GM21390 (cell line): ENCODE results near the gene TNFSF15.

Experiments used
- ATAC-seq: cut with Tn5 transposase; IDR thresholded peaks from one replicate; pipeline ENCODE4 v1.9.1; 2021; ENCODE audit not compliant: unreplicated experiment

The TNFSF15 gene

GRCh38 chr9:114790521-114790920, 15.3 kb downstream of the TNFSF15 start:
- ATAC-seq, result no peak

DNA sequence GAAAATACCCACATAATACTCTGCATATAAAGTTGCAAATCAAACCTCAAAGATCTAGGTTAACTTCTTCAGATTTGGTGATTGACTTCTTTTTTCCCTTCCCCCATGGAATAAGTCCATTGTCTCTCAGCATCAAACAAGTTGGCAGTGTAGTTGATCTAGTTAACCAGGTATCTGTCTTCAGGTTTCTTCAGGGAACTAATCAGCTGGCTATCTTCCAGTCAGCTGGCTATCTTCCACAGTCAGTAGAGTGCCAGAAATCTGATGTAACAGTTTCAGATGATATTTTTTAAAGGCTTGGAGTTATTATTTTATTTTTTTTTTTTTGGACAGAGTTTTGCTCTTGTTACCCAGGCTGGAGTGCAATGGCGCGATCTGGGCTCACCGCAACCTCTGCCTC, 16.8 kb downstream of the TNFSF15 start:
- ATAC-seq, result no peak

DNA sequence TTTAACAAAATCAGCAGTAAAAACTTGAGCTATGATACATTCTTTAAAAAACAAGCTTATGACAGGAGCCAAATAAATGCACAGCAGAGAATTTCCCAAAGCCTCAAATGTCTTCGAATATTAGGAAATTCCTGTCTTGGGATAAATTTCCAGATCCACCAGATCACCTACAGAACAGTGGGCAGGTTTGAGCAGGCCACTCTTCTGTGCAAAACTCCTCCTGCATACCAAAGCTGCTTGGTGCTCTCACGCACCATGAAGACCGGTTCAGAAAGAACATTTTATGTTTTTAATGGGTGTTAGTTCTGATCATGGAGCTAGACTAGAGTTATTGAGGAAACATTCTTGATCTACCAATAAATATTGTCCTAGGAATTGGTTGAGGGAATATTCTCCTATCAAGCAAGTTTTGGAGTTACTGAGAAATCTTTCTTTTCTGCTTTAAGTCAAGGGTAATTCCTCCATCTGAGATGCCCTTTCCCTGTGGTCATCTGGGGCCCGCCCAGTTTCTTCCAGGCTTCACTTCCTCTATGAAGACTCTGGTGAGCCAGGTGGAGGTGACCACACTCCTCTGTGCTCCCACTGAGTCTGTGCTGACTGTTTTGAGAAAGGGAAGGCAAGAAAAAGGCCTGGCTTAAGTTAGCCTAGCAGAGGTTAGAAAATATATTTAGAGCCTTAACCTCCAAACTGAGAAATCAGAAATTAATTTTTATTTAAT, 17.9 kb downstream of the TNFSF15 start:
- no peak for ATAC-seq

DNA sequence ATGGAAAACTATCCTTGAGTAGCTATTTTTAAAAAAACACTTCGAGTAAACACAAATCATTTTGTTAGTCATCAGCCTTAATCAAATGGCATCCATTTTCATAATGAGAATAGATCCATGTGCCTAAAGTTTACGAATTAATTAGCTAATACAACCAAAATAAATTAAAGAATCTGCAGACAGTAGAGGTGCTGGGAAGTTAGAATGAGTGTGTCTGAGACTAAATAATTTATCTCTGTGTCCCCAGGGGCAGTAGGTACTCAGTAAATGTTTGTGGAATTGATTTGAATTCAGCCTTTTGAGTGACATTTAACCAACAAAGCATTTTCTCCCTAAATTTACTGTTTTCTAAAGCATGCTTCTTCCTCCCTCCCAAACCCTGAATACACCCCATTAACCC, 18.6 kb downstream of the TNFSF15 start:
- ATAC-seq, result no peak

- no peak for ATAC-seq
These were observed 19.8 kb downstream of the TNFSF15 start for GRCh38 chr9:114785866-114786650.

DNA sequence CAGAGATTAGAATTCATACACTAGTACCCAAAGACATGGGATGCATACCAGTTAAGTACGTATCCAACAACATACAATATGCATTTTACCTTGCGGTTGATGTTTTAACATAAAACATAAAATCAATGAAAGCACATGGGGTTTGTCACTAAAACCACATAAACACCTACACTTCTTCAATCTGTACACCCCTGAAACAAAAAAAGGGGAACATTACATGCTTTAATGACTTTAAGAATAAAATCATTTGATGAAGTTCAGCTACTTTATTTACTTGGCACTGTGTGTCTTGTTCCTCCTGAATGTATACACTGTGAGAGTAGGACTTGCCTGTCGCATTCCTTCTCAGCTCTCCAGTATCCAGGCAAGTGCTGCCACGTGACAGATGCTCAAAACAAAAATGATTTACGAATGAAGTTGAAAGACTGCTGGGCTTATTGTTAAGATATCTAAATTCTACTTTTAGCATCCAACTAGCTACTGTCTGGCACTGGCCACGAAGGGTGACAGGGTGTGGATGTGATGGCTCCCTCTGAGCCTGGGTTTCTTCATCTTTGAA, 21.0 kb downstream of the TNFSF15 start:
- no peak for ATAC-seq

- no peak for ATAC-seq
These were observed 23.3 kb downstream of the TNFSF15 start for GRCh38 chr9:114782586-114782985.

GRCh38 chr9:114779352-114779845, 26.4 kb downstream of the TNFSF15 start:
- ATAC-seq, result no peak

GRCh38 chr9:114777821-114778609, 27.8 kb downstream of the TNFSF15 start:
- ATAC-seq, result no peak

DNA sequence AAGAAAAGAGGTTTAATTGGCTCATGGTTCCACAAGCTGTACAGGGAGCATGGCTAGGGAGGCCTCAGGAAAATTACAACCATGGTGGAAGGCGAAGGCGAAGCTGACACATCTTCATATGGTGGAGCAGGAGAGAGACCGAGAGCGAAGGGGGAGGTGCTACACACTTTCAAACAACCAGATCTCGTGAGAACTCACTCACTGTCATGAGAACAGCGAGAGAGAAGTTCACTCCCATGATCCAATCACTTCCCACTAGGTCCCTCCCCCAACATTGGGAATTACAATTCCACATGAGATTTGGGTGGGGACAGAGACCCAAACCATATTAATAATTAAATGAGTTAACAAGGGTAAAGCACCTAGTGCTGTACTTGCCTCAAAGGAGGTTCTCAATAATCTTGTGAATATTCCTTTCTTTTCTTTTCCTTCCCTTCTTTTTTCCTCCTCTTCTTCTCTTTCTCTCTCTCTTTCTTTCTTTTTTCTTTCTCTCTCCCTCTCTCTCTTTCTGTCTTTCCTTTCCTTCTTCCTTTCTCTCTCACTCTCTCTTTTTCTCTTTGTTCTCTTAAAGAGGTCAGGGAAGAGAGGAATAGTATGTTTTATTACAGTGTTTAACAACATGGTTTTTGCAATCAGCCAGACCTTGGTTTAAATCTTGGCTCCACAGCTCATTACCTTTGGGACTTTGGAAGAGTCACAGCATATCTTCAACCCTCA, 29.0 kb downstream of the TNFSF15 start:
- ATAC-seq, result no peak

- no peak for ATAC-seq
These were observed 29.9 kb downstream of the TNFSF15 start for GRCh38 chr9:114775981-114776380.

DNA sequence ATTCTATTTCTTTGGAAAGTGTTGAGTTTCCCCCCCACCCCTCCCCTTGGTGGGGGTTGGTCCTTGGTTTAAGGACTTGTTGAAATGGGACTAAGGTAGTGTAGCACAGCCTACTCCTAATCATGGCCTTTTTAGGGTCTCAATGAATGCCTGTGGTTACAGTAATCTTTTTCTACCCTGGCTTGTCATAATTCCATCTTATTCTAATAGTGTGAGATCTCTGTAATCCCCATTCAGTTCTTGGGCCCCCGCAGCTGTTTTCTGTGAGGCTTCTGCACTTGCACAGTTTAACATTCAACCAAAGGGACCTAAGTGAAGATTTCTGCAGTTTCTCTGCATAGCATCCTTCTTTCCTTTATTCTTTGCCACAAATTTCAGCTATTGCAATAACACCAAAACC, 30.7 kb downstream of the TNFSF15 start:
- ATAC-seq, result no peak

GRCh38 chr9:114774524-114774923, 31.3 kb downstream of the TNFSF15 start:
- no peak for ATAC-seq

DNA sequence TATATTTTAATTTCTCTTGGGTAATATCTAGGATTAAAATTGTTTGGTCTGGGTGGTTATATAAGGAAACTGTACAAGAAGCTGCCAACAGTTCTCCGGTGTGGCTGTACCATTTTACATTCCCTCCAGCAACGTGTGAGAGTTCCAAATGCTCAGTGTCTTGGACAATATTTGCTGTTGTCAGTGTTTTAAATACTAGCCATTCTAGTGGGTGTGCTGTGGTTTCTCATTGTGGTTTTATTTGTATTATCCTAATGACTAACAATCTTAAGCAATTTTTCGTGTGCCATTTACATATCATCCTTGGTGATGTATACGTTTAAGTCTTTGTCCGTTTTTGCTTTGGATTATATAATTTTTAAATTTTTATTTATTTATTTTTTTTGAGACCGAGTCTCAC, 34.0 kb downstream of the TNFSF15 start:
- ATAC-seq, result no peak

- ATAC-seq, result no peak
These were observed 34.8 kb downstream of the TNFSF15 start for GRCh38 chr9:114770991-114771390.

GRCh38 chr9:114769624-114770023, 36.2 kb downstream of the TNFSF15 start:
- no peak for ATAC-seq

- no peak for ATAC-seq
These were observed 42.6 kb downstream of the TNFSF15 start for GRCh38 chr9:114763220-114763619.

- ATAC-seq, result no peak
These were observed 44.3 kb downstream of the TNFSF15 start for GRCh38 chr9:114761523-114761922.

DNA sequence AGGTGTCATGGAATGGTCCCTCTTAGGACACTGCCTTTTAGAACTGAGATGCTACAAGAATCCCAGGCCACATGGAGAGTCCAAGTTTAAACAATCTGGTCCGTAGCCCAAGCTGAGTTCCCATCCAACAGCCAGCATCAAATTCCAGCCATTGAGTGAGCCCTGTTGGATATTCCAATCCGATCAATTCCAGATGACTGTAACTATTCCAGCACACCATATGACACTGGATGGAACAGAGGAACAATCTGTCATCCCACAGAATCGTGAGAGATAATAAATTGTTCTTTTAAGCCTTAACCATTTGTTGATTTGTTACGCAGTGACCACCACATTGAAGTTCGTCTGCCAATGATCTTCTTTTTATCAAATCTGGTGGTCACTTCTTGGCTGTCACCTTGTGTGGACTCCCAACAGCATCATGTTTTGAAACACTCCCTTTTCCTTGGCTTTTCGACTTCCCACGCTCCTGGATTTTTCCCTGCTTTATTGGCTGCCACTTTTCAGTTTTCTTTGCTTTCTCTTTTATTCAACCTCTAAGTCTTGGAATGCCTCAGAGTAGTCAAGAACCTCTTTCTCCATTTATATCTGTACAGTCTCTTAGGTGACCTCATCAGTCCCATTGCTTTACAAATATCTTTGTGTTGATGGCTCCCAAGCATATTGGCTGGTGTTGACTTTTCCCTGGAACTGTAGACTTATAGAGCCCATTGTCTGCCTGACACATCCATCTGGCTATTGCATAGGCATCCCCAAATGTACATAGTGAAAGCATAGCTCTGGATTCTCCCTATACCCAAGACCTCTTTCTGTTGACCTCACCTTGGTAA, 46.1 kb downstream of the TNFSF15 start:
- ATAC-seq, result no peak

DNA sequence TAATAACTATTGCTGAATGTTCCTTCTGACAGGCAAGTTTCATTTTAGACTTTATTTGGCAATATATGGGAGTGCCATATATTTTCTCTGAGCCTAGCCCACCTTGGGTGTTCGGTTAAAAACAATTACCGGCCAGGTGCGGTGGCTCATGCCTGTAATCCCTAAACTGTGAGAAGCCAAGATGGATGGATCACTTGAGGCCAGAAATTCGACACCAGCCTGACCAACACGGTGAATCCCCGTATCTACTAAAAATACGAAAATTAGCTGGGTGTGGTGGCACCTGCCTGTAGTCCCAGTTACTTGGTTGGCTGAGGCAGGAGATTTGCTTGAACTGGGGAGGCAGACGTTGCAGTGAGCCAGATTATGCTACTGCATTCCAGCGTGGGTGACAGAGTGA, 47.9 kb downstream of the TNFSF15 start:
- no peak for ATAC-seq
